ENCODE data around the gene ENTHD1. TPM values are rescaled to one million over a fixed set of nuclear protein-coding genes. Genes with fewer than 3 reads are reported as not detected.

Gene ENTHD1
- total RNA-seq, 1 donor from 2014 or later = not detected

GRCh38 chr22:39719559-39720450, 173.8 kb downstream of the ENTHD1 start:
- Mint-ChIP-seq H3K27me3 (ENCODE audit: low read depth) (peaks cover 18% of the 10 kb centered on the region), H3K36me3 (ENCODE audit: low read depth) (no peaks in the 10 kb centered on the region), H3K9me3 (ENCODE audit: low read depth) (no peaks in the 10 kb centered on the region), H3K27ac (ENCODE audit: unreplicated experiment) (no peak overlapping the region), H3K4me3 (ENCODE audit: unreplicated experiment) (no peak overlapping the region), H3K4me1 (ENCODE audit: low read depth) (no peaks in the 10 kb centered on the region)
- TF ChIP-seq CTCF (IDR thresholded peaks at IDR 0.05) = no peak
- no peak for DNase-seq (ENCODE audit: low spot score)

GRCh38 chr22:39718921-39719475, 174.6 kb downstream of the ENTHD1 start:
- H3K4me3 Mint-ChIP-seq (ENCODE audit: unreplicated experiment) = no peak overlapping the region
- DNase-seq (ENCODE audit: low spot score) = no peak
- no peaks in the 10 kb centered on the region for H3K9me3 Mint-ChIP-seq (ENCODE audit: low read depth)
- TF ChIP-seq CTCF (IDR thresholded peaks at IDR 0.05) = no peak
- no peaks in the 10 kb centered on the region for H3K36me3 Mint-ChIP-seq (ENCODE audit: low read depth)
- H3K27me3 Mint-ChIP-seq (ENCODE audit: low read depth) = peaks cover 22% of the 10 kb centered on the region
- H3K27ac Mint-ChIP-seq (ENCODE audit: unreplicated experiment) = no peak overlapping the region
- H3K4me1 Mint-ChIP-seq (ENCODE audit: low read depth) = no peaks in the 10 kb centered on the region

GRCh38 chr22:39718206-39718605, 175.4 kb downstream of the ENTHD1 start:
- Mint-ChIP-seq H3K9me3 (ENCODE audit: low read depth) (no peaks in the 10 kb centered on the region), H3K4me3 (ENCODE audit: unreplicated experiment) (no peak overlapping the region), H3K4me1 (ENCODE audit: low read depth) (no peaks in the 10 kb centered on the region), H3K36me3 (ENCODE audit: low read depth) (no peaks in the 10 kb centered on the region), H3K27ac (ENCODE audit: unreplicated experiment) (no peak overlapping the region), H3K27me3 (ENCODE audit: low read depth) (peaks cover 26% of the 10 kb centered on the region)
- no peak for TF ChIP-seq CTCF (IDR thresholded peaks at IDR 0.05)
- DNase-seq (ENCODE audit: low spot score) = no peak

- H3K27ac Mint-ChIP-seq (ENCODE audit: unreplicated experiment) = no peak overlapping the region
- H3K9me3 Mint-ChIP-seq (ENCODE audit: low read depth) = no peaks in the 10 kb centered on the region
- no peaks in the 10 kb centered on the region for H3K4me1 Mint-ChIP-seq (ENCODE audit: low read depth)
- peaks cover 28% of the 10 kb centered on the region for H3K27me3 Mint-ChIP-seq (ENCODE audit: low read depth)
- DNase-seq (ENCODE audit: low spot score) = no peak
- H3K4me3 Mint-ChIP-seq (ENCODE audit: unreplicated experiment) = no peak overlapping the region
- no peaks in the 10 kb centered on the region for H3K36me3 Mint-ChIP-seq (ENCODE audit: low read depth)
- no peak for TF ChIP-seq CTCF (IDR thresholded peaks at IDR 0.05)
These were observed 176.5 kb downstream of the ENTHD1 start for GRCh38 chr22:39717099-39717498.

GRCh38 chr22:39716534-39716933, 177.0 kb downstream of the ENTHD1 start:
- TF ChIP-seq CTCF (IDR thresholded peaks at IDR 0.05) = no peak
- peaks cover 30% of the 10 kb centered on the region for H3K27me3 Mint-ChIP-seq (ENCODE audit: low read depth)
- H3K9me3 Mint-ChIP-seq (ENCODE audit: low read depth) = no peaks in the 10 kb centered on the region
- no peak for DNase-seq (ENCODE audit: low spot score)
- no peak overlapping the region for H3K4me3 Mint-ChIP-seq (ENCODE audit: unreplicated experiment)
- no peaks in the 10 kb centered on the region for H3K36me3 Mint-ChIP-seq (ENCODE audit: low read depth)
- H3K27ac Mint-ChIP-seq (ENCODE audit: unreplicated experiment) = no peak overlapping the region
- no peaks in the 10 kb centered on the region for H3K4me1 Mint-ChIP-seq (ENCODE audit: low read depth)
